ENCODE data around the gene PML. TPM values are rescaled to one million over a fixed set of nuclear protein-coding genes. Genes with fewer than 3 reads are reported as not detected.
A peak's percentile ranks its signal among the peaks of the same experiment; 100 is the strongest.
"Not testable (repeated sequence)": the region's sequence is repeated elsewhere in the genome, so short reads cannot be mapped to it uniquely, and the experiment has no call there.

PML gene
- total RNA-seq, 1 donor from 2014 or later: 15.3 TPM

DNA sequence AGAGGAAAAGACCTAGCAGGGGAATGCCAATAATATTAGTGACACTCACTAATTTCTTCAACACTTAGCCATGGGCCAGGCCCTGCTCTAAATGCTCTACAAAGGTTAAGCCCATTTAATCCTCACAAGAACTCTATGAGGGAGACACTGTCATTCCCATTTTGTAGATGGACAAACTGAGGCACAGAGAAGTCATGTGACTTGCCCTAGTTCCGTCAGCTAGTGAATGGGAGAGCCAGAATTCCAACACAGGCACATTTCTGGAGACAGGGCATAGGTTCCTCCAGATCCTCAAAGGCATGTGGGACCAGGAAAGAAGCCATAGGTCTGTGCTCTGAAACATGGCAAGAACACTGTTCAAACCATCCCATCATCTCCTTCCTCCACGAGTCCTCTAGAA, 36.7 kb upstream of the PML start:
- no peaks in the 10 kb centered on the region for H3K36me3 Mint-ChIP-seq
- TF ChIP-seq, protein P1, sequence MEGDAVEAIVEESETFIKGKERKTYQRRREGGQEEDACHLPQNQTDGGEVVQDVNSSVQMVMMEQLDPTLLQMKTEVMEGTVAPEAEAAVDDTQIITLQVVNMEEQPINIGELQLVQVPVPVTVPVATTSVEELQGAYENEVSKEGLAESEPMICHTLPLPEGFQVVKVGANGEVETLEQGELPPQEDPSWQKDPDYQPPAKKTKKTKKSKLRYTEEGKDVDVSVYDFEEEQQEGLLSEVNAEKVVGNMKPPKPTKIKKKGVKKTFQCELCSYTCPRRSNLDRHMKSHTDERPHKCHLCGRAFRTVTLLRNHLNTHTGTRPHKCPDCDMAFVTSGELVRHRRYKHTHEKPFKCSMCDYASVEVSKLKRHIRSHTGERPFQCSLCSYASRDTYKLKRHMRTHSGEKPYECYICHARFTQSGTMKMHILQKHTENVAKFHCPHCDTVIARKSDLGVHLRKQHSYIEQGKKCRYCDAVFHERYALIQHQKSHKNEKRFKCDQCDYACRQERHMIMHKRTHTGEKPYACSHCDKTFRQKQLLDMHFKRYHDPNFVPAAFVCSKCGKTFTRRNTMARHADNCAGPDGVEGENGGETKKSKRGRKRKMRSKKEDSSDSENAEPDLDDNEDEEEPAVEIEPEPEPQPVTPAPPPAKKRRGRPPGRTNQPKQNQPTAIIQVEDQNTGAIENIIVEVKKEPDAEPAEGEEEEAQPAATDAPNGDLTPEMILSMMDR (IDR thresholded peaks at IDR 0.05): no peak
- no peak for TF ChIP-seq EZH2phosphoT487 (IDR thresholded peaks at IDR 0.05)
- no peak for TF ChIP-seq EZH2 (IDR thresholded peaks at IDR 0.05)

GRCh38 chr15:73959012-73959581, 35.4 kb upstream of the PML start:
- H3K9me3 ChIP-seq (ENCODE audit: low read depth): no peaks in the 10 kb centered on the region
- no peak overlapping the region for H3K4me2 ChIP-seq
- no peak overlapping the region for H3K4me3 ChIP-seq
- H4K20me1 ChIP-seq (ENCODE audit: low read depth): no peaks in the 10 kb centered on the region
- Mint-ChIP-seq H3K4me1 (no peaks in the 10 kb centered on the region), H3K4me3 (no peak overlapping the region), H3K27me3 (ENCODE audit: insufficient read depth, low read depth) (peaks cover 7% of the 10 kb centered on the region), H3K27ac (no peak overlapping the region), H3K36me3 (no peaks in the 10 kb centered on the region), H3K9me3 (no peaks in the 10 kb centered on the region)
- H3K36me3 ChIP-seq: no peaks in the 10 kb centered on the region
- no peaks in the 10 kb centered on the region for H3K79me2 ChIP-seq (ENCODE audit: low read depth)
- H3K9ac ChIP-seq: no peak overlapping the region
- H3K27me3 ChIP-seq: no peaks in the 10 kb centered on the region
- DNase-seq (ENCODE audit: low spot score): no peak
- no peak overlapping the region for H2AFZ ChIP-seq (replicated peaks)
- H3F3A ChIP-seq (ENCODE audit: low read depth): no peaks in the 10 kb centered on the region
- TF ChIP-seq EZH2phosphoT487 (IDR thresholded peaks at IDR 0.05): no peak
- TF ChIP-seq, protein P1 (IDR thresholded peaks at IDR 0.05): no peak
- no peak for TF ChIP-seq EZH2 (IDR thresholded peaks at IDR 0.05)
- H3K4me1 ChIP-seq: no peaks in the 10 kb centered on the region
- no peak overlapping the region for H3K27ac ChIP-seq

More for the DNA sequence above, 36.7 kb upstream of the PML start:
- Mint-ChIP-seq H3K27ac (peak overlapping the region; percentile 57), H3K27me3 (ENCODE audit: insufficient read depth, low read depth) (peaks cover 7% of the 10 kb centered on the region), H3K9me3 (no peaks in the 10 kb centered on the region), H3K4me3 (no peak overlapping the region), H3K4me1 (peaks cover 5% of the 10 kb centered on the region)
- Histone ChIP-seq H3K4me1 (no peaks in the 10 kb centered on the region), H3K9me3 (ENCODE audit: low read depth) (no peaks in the 10 kb centered on the region), H3K27ac (no peak overlapping the region), H3K9ac (no peak overlapping the region), H3K27me3 (no peaks in the 10 kb centered on the region), H3K4me2 (no peak overlapping the region), H3K79me2 (ENCODE audit: low read depth) (no peaks in the 10 kb centered on the region), H3K4me3 (no peak overlapping the region), H4K20me1 (ENCODE audit: low read depth) (no peaks in the 10 kb centered on the region), H2AFZ (replicated peaks) (no peak overlapping the region), H3F3A (ENCODE audit: low read depth) (no peaks in the 10 kb centered on the region), H3K36me3 (no peaks in the 10 kb centered on the region)
- DNase-seq (ENCODE audit: low spot score): no peak

- Histone ChIP-seq H3K36me3 (no peaks in the 10 kb centered on the region), H3F3A (ENCODE audit: low read depth) (peaks cover under 1% of the 10 kb centered on the region), H3K27me3 (no peaks in the 10 kb centered on the region), H3K4me1 (no peaks in the 10 kb centered on the region), H3K4me2 (no peak overlapping the region), H3K27ac (no peak overlapping the region), H2AFZ (replicated peaks) (no peak overlapping the region), H3K79me2 (ENCODE audit: low read depth) (no peaks in the 10 kb centered on the region), H3K9me3 (ENCODE audit: low read depth) (no peaks in the 10 kb centered on the region), H3K4me3 (no peak overlapping the region), H3K9ac (no peak overlapping the region), H4K20me1 (ENCODE audit: low read depth) (no peaks in the 10 kb centered on the region)
- DNase-seq (ENCODE audit: low spot score): no peak
- Mint-ChIP-seq H3K27ac (peak overlapping the region; percentile 33), H3K4me3 (no peak overlapping the region), H3K4me1 (peaks cover 2% of the 10 kb centered on the region), H3K27me3 (ENCODE audit: insufficient read depth, low read depth) (peaks cover 8% of the 10 kb centered on the region), H3K36me3 (no peaks in the 10 kb centered on the region), H3K9me3 (no peaks in the 10 kb centered on the region)
- TF ChIP-seq EZH2phosphoT487 (IDR thresholded peaks at IDR 0.05): no peak
- TF ChIP-seq EZH2 (IDR thresholded peaks at IDR 0.05): no peak
- TF ChIP-seq, protein P1 (IDR thresholded peaks at IDR 0.05): no peak
Measured at GRCh38 chr15:73959801-73960200, 34.7 kb upstream of the PML start.

DNA sequence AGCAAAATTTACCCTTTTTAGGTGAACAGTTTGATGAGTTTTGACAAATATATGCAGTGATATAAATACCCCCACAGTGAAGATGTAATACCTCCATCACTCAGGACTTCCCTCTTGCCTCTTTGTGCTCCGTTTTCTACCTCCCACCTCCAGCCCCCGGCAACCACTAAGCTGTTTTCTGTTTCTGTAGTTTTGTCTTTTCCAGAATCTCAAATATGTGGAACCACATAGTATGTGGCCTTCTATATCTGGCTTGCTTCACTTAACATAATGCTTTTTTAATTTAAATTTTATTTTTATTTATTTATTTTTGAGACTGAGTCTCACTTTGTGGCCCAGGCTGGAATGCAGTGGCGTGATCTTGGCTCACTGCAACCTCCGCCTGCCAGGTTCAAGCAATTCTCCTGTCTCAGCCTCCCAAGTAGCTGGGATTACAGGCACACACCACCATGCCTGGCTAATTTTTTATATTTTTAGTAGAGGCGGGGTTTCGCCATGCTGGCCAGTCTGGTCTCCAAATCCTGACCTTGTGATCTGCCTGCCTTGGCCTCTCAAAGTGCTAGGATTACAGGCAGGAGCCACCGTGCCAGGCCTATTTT, 33.9 kb upstream of the PML start:
- H3K4me3 Mint-ChIP-seq; H3K27ac Mint-ChIP-seq; H2AFZ ChIP-seq (replicated peaks); H3K27ac ChIP-seq; H3K4me1 Mint-ChIP-seq; H3K4me3 ChIP-seq; H3K4me1 ChIP-seq; H3F3A ChIP-seq (ENCODE audit: low read depth); H4K20me1 ChIP-seq (ENCODE audit: low read depth); H3K9me3 Mint-ChIP-seq; H3K79me2 ChIP-seq (ENCODE audit: low read depth); H3K9me3 ChIP-seq (ENCODE audit: low read depth); H3K36me3 ChIP-seq; H3K27me3 ChIP-seq; H3K9ac ChIP-seq; H3K4me2 ChIP-seq; H3K36me3 Mint-ChIP-seq; DNase-seq (ENCODE audit: low spot score): not testable (repeated sequence)
- peaks cover 11% of the 10 kb centered on the region for H3K27me3 Mint-ChIP-seq (ENCODE audit: insufficient read depth, low read depth)

Measured in neural progenitor cell (in vitro differentiated cells).